GM04503 (cell line): Measurements from ENCODE around the gene KRTAP26-1.

ENCODE experiments used
- DNase-seq: peaks from one replicate; pipeline ENCODE4 v3.0.0-alpha.2; 2012; ENCODE audit warnings: low read depth

Gene KRTAP26-1, protein sequence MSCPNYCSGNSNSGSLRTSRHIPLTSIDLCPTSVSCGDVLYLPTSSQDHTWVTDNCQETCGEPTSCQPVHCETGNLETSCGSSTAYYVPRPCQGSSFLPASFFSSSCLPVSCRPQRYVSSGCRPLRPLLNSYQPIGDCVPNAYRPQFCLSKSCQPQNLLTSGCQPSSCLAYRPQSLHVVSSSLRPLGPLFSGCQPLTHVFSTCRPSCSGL

GRCh38 chr21:30320215-30320614, at the start of gene KRTAP26-1:
KRTAP26-1 (minus strand) TSS chr21:30320315; CDS start chr21:30320035, 280 bp downstream.
- no peak for DNase-seq

DNA sequence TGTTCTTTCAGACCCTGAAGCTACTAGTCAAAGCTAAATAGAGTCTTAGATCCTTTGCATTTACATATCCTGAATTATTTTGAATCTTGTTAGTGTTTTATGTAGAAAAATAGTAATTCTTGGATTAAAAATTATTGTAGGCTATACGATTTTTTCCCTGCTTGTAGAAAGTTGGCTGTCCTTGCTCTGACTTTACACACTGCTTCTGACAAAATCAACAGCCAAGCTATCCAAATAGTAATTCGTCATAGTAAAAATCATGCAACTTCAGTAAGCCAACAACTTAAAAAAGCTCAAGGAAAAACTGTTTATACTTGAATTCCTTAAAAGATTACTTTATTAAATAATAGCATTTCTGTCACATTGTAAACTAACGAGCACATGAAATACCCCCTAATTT, 35.8 kb upstream of the KRTAP26-1 start:
- DNase-seq: no peak

DNA sequence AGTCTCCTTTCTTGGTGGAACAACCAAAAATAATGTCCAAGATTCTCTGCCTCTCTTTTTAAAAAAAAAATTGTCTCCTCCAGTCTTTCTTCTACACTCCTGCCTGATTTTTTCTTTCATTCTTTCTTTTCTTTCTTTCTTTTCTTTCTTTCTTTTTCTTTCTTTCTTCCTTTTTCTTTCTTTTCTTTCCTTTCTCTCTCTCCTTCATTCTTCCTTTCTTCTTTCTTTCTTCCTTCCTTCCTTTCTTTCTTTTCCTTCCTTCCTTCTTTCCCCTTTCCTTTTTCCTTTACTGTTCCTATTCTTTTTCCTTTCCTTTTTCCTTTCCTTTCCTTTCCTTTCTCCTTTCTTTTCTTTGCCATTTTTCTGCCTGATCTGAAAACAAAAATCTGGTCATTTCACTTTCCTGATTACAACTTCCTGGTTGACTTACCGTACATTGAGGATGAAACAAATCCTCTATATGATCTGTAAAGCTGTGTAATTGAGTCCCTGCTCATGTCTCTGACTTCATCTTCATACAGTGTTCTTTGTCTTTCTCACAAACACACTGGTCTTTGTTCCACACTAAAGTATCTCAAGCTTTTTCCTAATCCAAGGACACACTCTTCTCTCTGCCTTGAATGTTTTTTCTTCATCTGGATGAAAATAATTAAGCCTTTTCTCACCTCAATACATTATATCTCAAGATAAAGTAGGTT, 34.3 kb upstream of the KRTAP26-1 start:
- no peak for DNase-seq

- no peak for DNase-seq
Observed at GRCh38 chr21:30351534-30351933, 31.4 kb upstream of the KRTAP26-1 start.

DNA sequence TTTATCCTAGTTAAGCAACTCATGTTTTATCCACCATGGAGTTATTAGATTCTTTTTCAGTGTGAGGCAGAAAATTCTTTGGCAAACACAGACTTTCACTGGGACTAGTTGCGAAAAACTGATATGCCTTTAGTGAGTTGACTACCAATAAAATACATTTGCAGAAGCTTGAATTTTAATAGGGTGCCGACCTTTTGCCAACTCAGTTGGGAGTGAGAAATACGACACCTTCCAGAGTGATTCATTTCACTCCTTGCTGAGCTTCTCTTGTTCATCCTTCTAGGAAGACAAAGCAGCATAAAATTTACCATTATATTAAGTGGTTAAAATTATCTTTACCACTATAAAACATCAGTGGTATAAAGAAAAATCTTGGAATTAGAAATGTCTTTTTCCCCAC, 29.5 kb upstream of the KRTAP26-1 start:
- no peak for DNase-seq

DNA sequence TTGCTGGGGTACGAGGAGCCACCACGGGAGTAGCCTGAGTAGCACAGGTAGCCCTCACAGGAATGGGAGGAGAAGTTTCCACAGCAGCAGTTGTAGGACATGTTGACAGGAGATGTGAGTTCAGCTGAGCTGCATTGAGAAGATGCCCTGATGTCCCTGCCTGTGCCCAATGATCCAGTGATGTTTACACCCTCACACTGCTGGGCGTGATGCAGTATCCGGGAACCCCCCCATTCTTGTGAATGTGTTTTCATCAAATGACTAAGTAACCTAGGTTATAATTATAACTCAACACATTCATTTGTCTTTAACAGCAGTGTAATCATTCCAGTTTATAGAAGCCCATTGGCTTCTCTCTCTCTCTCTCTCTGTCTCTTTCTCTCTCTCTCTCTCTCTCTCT, 28.4 kb upstream of the KRTAP26-1 start, which contains the start of gene KRTAP23-1:
KRTAP23-1 (minus strand) TSS at position 101 of the 400 bp plus-strand sequence; CDS start at position 101, 0 bp downstream.
- no peak for DNase-seq

DNA sequence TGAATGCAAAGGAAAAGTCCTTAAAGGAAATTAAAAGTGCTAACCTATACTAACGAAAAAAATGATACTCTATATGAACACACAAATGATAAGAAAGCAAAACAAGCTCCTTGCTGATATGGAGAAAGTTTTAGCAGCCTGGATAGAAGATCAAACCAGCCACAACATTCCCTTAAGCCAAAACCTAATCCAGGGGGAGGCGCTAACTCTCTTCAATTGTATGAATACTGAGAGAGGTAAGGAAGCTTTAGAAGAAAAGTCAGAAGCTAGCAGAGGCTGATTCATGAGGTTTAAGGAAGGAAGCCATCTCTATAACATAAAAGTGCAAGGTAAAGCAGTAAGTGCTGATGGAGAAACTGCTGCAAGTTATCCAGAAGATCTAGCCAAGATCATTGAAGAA, 24.9 kb upstream of the KRTAP26-1 start:
- no peak for DNase-seq

GRCh38 chr21:30340714-30341573, 20.8 kb upstream of the KRTAP26-1 start:
- DNase-seq: no peak

- DNase-seq: no peak
Observed at GRCh38 chr21:30338717-30339116, 18.6 kb upstream of the KRTAP26-1 start.

GRCh38 chr21:30337772-30338171, 17.7 kb upstream of the KRTAP26-1 start:
- DNase-seq: no peak

DNA sequence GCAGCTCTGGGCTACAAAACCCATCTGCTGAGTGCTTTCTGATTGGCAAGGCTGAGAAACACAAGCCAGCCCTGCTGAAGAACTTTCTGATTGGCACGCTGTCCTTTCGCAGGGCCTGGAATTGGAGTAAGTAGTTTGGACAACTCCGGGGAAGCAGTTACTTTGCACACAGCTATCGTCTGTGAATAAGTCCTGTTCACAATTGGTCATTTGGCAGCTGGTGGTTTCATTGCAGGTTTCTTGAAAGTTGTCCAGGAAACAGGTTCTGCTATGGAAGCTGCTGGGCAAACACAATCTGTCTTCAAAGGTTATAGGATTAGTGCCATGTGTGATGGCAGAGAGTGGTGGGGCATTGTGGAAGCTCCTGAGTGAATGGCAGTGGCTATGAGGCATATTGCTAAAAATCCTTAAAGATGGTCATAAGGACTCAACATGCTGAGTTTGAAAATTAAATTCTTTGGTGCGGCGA, 17.2 kb upstream of the KRTAP26-1 start, which contains the start of gene KRTAP27-1:
KRTAP27-1 (minus strand) TSS at position 419 of the 469 bp plus-strand sequence; CDS start at position 393, 26 bp downstream.
- DNase-seq: no peak

- no peak for DNase-seq
Observed at GRCh38 chr21:30336596-30336995, 16.5 kb upstream of the KRTAP26-1 start.

GRCh38 chr21:30333736-30334135, 13.6 kb upstream of the KRTAP26-1 start:
- DNase-seq: no peak

DNA sequence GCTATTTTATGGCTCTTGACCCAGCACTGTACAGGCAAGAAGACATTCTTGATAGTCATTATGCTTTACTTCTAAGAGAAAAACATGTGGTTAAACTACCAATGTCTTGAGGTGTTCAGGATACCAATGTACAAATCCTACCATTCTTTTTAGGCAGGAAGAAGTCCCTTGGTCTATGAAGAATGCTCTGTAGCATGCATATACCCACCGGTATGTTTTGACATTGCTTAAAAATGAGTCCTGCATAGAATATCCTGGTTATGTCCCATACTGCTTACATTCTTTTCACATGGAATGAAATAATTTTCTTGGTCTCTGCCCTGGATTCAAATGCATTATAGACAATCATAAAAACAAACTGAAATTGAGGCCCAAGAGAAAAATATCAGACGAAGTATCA, 12.6 kb upstream of the KRTAP26-1 start:
- DNase-seq: no peak

GRCh38 chr21:30329203-30329875, 9.2 kb upstream of the KRTAP26-1 start:
- DNase-seq: no peak

DNA sequence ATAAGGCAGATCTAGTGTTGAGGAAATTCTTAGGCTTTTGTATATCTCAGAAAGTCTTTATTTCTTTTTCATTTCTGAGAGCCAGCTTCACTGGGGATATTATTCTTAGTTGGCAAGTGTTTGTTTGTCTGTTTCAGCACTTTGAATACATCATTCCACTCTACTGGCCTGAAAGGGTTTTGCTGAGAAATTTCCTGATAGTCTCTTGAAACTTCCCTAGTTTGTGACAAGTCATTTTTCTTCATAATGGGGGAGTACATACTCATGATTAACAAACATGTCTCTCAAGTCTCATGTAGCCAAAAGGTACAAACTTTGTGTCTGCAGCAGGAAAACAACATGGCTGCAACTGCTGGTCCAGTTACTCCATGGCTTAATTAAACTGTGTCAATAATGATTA, 6.3 kb upstream of the KRTAP26-1 start:
- no peak for DNase-seq

DNA sequence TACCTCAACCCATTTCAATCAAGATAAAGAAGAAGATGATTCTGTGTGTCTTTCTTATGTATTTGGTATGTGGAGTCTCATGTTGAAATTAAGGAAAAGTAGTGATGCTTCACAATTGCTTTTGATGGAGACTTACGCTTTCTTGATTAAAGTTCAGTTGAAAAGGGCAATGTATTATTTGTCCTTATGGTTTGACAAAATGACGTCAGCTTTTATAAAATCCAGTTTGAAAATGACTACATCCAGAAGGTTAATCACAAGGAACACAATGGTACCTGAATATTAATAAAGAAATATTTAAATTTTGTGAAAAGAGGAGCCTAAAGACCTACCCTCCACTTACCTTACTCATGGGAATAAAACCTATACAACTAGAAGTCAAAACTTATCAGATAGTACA, 4.4 kb downstream of the KRTAP26-1 start:
- DNase-seq: no peak

GRCh38 chr21:30306884-30307283, 13.2 kb downstream of the KRTAP26-1 start:
- no peak for DNase-seq

DNA sequence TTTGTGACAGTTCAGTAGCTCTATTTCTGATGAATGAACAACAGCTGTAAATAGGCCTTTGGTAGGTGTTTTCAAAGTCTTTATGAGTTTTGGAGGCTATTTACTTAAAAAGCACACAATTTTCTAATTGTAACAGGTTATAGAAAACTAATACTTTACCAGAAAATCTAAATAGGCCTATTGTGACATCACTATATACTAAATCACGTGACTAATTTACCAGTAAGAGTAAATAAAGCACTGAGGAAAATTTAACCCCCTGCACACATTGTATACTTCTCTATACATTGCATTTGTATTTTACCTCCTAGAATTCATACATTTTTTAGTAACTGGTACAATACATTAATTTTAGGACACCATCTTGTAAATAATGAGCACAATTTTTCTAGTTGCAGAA, 15.0 kb downstream of the KRTAP26-1 start:
- no peak for DNase-seq

GRCh38 chr21:30289215-30289614, 30.9 kb downstream of the KRTAP26-1 start, which contains the start of gene KRTAP25-1:
KRTAP25-1 (minus strand) TSS chr21:30289514; CDS start chr21:30289490, 24 bp downstream.
- no peak for DNase-seq

- no peak for DNase-seq
Observed at GRCh38 chr21:30282850-30283249, 37.3 kb downstream of the KRTAP26-1 start, which contains the start of gene KRTAP24-1. KRTAP24-1 (minus strand) TSS chr21:30282950; CDS start chr21:30282932, 18 bp downstream.

GRCh38 chr21:30271611-30272010, 48.5 kb downstream of the KRTAP26-1 start:
- DNase-seq: no peak
